GM12865 (cell line): ENCODE results near the gene KIF5B.

Experiments
- DNase-seq: peaks from one replicate; pipeline ENCODE4 v3.0.0; 2010; ENCODE audit warnings: low read depth
- H3K4me3 ChIP-seq: 2 replicates; pipeline ENCODE4 v1.5.1; 2011; ENCODE audit warnings: mild to moderate bottlenecking, low read depth, low read length, control low read depth
- CTCF ChIP-seq: IDR thresholded peaks from 2 replicates; pipeline ENCODE4 v1.5.1; 2011; ENCODE audit warnings: low read length, control low read depth, low read depth, inconsistent platforms; ENCODE audit not compliant: insufficient read depth; ENCODE audit errors: missing control alignments

The KIF5B gene

GRCh38 chr10:32095116-32095733, 39.0 kb upstream of the KIF5B start:
- TF ChIP-seq CTCF = no peak
- no peak overlapping the region for H3K4me3 ChIP-seq
- no peak for DNase-seq

DNA sequence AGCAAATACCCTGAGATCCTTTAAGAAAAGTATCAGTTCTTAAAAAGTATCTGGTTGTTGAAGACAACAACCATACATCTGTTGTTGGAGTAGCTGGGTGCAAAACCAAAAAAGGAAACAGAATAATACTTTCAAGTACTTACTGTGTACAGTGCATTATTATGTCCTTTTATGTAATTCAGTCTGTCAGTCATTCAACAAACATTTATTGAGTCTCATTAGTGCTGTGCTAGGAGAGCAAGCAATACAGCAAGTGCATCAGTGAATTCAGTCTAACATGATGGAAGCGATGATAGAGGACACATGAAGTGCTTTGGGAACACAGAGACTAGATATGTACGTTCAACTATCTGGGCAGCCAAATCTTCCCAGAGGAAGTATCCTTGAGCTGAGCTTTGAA, 37.4 kb upstream of the KIF5B start:
- no peak for TF ChIP-seq CTCF
- no peak overlapping the region for H3K4me3 ChIP-seq

GRCh38 chr10:32091046-32091445, 34.8 kb upstream of the KIF5B start:
- no peak overlapping the region for H3K4me3 ChIP-seq
- no peak for DNase-seq
- TF ChIP-seq CTCF = no peak

More for the DNA sequence above, 37.4 kb upstream of the KIF5B start:
- DNase-seq = no peak

GRCh38 chr10:32084185-32084851, 28.1 kb upstream of the KIF5B start:
- no peak for TF ChIP-seq CTCF
- no peak for DNase-seq
- H3K4me3 ChIP-seq = no peak overlapping the region

DNA sequence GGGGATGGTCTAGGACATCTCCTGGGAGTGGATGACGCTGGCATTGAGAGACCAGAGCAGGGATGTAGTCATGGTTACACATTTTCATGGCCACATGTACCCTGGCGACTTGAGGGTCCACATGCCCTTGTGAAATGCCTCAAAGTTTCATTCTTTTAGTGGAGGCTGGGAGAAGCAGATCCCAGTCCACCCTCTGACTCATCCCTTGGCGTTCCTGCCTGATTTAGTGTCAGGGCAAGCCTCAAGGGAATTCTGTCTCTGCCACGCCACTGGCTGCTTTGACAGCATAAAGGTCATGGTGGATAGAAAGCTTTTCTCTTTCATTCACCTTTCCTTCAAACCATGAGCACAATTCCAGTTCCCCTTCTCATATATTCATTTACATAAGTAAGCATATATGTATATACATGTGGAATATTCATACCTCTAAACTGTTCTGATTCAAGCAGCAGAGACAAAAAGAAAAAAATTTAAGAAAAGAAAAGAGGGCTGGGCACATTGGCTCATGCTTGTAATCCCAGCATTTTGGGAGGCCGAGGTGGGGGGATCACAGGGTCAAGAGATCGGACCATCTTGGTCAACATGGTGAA, 21.8 kb upstream of the KIF5B start:
- no peak for DNase-seq
- no peak for TF ChIP-seq CTCF
- H3K4me3 ChIP-seq = no peak overlapping the region

- H3K4me3 ChIP-seq = no peak overlapping the region
- DNase-seq = no peak
- TF ChIP-seq CTCF = no peak
Observed at GRCh38 chr10:32073659-32074058, 17.4 kb upstream of the KIF5B start.
